Measurements from ENCODE around the gene SORCS2.
A peak's percentile ranks its signal among the peaks of the same experiment; 100 is the strongest.

Gene SORCS2

GRCh38 chr4:7621252-7622035 lies 429.1 kb downstream of the SORCS2 start:
- DNase-seq, result no peak

- DNase-seq, result no peak
Observed at GRCh38 chr4:7622371-7622770, 430.0 kb downstream of the SORCS2 start.

- DNase-seq, result no peak
Observed at GRCh38 chr4:7623468-7623867, 431.1 kb downstream of the SORCS2 start.

GRCh38 chr4:7624396-7624980 lies 432.1 kb downstream of the SORCS2 start:
- no peak for DNase-seq

GRCh38 chr4:7625071-7625470 lies 432.7 kb downstream of the SORCS2 start:
- DNase-seq, result peak in 22 of 58 donors; percentile 10 to 54 (median 29)

GRCh38 chr4:7626531-7626930 lies 434.2 kb downstream of the SORCS2 start:
- DNase-seq, result no peak

- no peak for DNase-seq
Observed at GRCh38 chr4:7627251-7628250, 435.2 kb downstream of the SORCS2 start.

- no peak for DNase-seq
Observed at GRCh38 chr4:7628432-7628831, 436.1 kb downstream of the SORCS2 start.

GRCh38 chr4:7629501-7630254 lies 437.3 kb downstream of the SORCS2 start:
- no peak for DNase-seq

- peak in 51 of 58 donors; percentile 16 to 82 (median 52) for DNase-seq
Observed at GRCh38 chr4:7630568-7631287, 438.4 kb downstream of the SORCS2 start.

GRCh38 chr4:7631288-7632014 lies 439.1 kb downstream of the SORCS2 start:
- no peak for DNase-seq

GRCh38 chr4:7632341-7632740 lies 440.0 kb downstream of the SORCS2 start:
- DNase-seq, result peak in 14 of 58 donors; percentile 6 to 50 (median 26)

- DNase-seq, result no peak
Observed at GRCh38 chr4:7632971-7633370, 440.6 kb downstream of the SORCS2 start.

- DNase-seq, result no peak
Observed at GRCh38 chr4:7634661-7635251, 442.4 kb downstream of the SORCS2 start.

- DNase-seq, result no peak
Observed at GRCh38 chr4:7635445-7636239, 443.3 kb downstream of the SORCS2 start.

GRCh38 chr4:7636240-7636508 lies 443.8 kb downstream of the SORCS2 start:
- no peak for DNase-seq

- DNase-seq, result no peak
Observed at GRCh38 chr4:7637139-7637538, 444.8 kb downstream of the SORCS2 start.

GRCh38 chr4:7637971-7638370 lies 445.6 kb downstream of the SORCS2 start:
- DNase-seq, result no peak

GRCh38 chr4:7638489-7638888 lies 446.2 kb downstream of the SORCS2 start:
- no peak for DNase-seq
